IPS-20b (cell line): ENCODE measurements around the gene CTBP2.
"Not testable (repeated sequence)": the region's sequence is repeated elsewhere in the genome, so short reads cannot be mapped to it uniquely, and the experiment has no call there.

Experiments used
- H3K27ac ChIP-seq: one replicate; pipeline ENCODE4 v1.5.1; 2013; ENCODE audit warnings: low read length
- H3K27me3 ChIP-seq: 2 replicates; pipeline ENCODE4 v1.6.1; 2013; ENCODE audit warnings: mild to moderate bottlenecking, low read length, inconsistent platforms; ENCODE audit not compliant: insufficient read depth
- H3K36me3 ChIP-seq: 2 replicates; pipeline ENCODE4 v1.6.1; 2013; ENCODE audit warnings: low read depth, mild to moderate bottlenecking, inconsistent platforms, low read length, moderate library complexity; ENCODE audit not compliant: insufficient read depth
- H3K4me1 ChIP-seq: 2 replicates; pipeline ENCODE4 v1.6.1; 2013; ENCODE audit warnings: mild to moderate bottlenecking, control low read depth, inconsistent platforms, low read length, moderate library complexity; ENCODE audit not compliant: insufficient read depth
- H3K4me3 ChIP-seq: 2 replicates; pipeline ENCODE4 v1.5.1; 2013; ENCODE audit warnings: mild to moderate bottlenecking, low read length, inconsistent platforms
- H3K9ac ChIP-seq: 2 replicates; pipeline ENCODE4 v1.6.1; 2013; ENCODE audit warnings: low read depth, mild to moderate bottlenecking, inconsistent platforms, low read length, moderate library complexity
- H3K9me3 ChIP-seq: 2 replicates; pipeline ENCODE4 v1.6.1; 2013; ENCODE audit warnings: mild to moderate bottlenecking, low read depth, low read length, inconsistent platforms; ENCODE audit not compliant: insufficient read depth

The CTBP2 gene

GRCh38 chr10:125163312-125163711 is 2.9 kb upstream of the CTBP2 start:
- H3K9me3 ChIP-seq, H3K27ac ChIP-seq, H3K4me1 ChIP-seq, H3K4me3 ChIP-seq, H3K9ac ChIP-seq, H3K27me3 ChIP-seq, H3K36me3 ChIP-seq: not testable (repeated sequence)

GRCh38 chr10:125162120-125162931 is 2.0 kb upstream of the CTBP2 start:
- Histone ChIP-seq H3K9ac (peak overlapping the region; percentile 90), H3K27ac (peak overlapping the region; percentile 86), H3K9me3 (no peaks in the 10 kb centered on the region), H3K36me3 (no peaks in the 10 kb centered on the region; the same call in 1 of the 2 replicates), H3K4me1 (peaks cover 7% of the 10 kb centered on the region; the same call in 1 of the 2 replicates), H3K27me3 (no peaks in the 10 kb centered on the region), H3K4me3 (peak overlapping the region; percentile 84)

GRCh38 chr10:125161707-125162119 is 1.4 kb upstream of the CTBP2 start:
- peak overlapping the region; percentile 84 for H3K4me3 ChIP-seq
- no peaks in the 10 kb centered on the region; the same call in 1 of the 2 replicates for H3K36me3 ChIP-seq
- peaks cover 11% of the 10 kb centered on the region; the same call in 1 of the 2 replicates for H3K4me1 ChIP-seq
- no peaks in the 10 kb centered on the region for H3K9me3 ChIP-seq
- peak overlapping the region; percentile 90 for H3K9ac ChIP-seq
- peak overlapping the region; percentile 86 for H3K27ac ChIP-seq
- no peaks in the 10 kb centered on the region for H3K27me3 ChIP-seq

GRCh38 chr10:125160856-125161706 is 718 bp upstream of the CTBP2 start:
- Histone ChIP-seq H3K27me3 (no peaks in the 10 kb centered on the region), H3K4me3 (peak overlapping the region; percentile 84), H3K9ac (peak overlapping the region; percentile 90), H3K36me3 (no peaks in the 10 kb centered on the region; the same call in 1 of the 2 replicates), H3K4me1 (peaks cover 17% of the 10 kb centered on the region; the same call in 1 of the 2 replicates), H3K27ac (peak overlapping the region; percentile 86), H3K9me3 (no peaks in the 10 kb centered on the region)

GRCh38 chr10:125159486-125159931 is 854 bp downstream of the CTBP2 start:
- Histone ChIP-seq H3K9ac (peak overlapping the region; percentile 72; the same call in 1 of the 2 replicates), H3K27me3 (no peaks in the 10 kb centered on the region), H3K27ac (no peak overlapping the region), H3K36me3 (no peaks in the 10 kb centered on the region; the same call in 1 of the 2 replicates), H3K4me1 (peaks cover 30% of the 10 kb centered on the region; the same call in 1 of the 2 replicates), H3K9me3 (no peaks in the 10 kb centered on the region), H3K4me3 (peak overlapping the region; percentile 69; the same call in 1 of the 2 replicates)

GRCh38 chr10:125158601-125159485 is 1.5 kb downstream of the CTBP2 start:
- H3K27ac ChIP-seq: peak overlapping the region; percentile 67
- peak overlapping the region; percentile 96 for H3K4me3 ChIP-seq
- no peaks in the 10 kb centered on the region; the same call in 1 of the 2 replicates for H3K36me3 ChIP-seq
- peak overlapping the region; percentile 86 for H3K9ac ChIP-seq
- H3K27me3 ChIP-seq: no peaks in the 10 kb centered on the region
- peaks cover 37% of the 10 kb centered on the region; the same call in 1 of the 2 replicates for H3K4me1 ChIP-seq
- no peaks in the 10 kb centered on the region for H3K9me3 ChIP-seq

GRCh38 chr10:125158275-125158600 is 2.1 kb downstream of the CTBP2 start:
- peak overlapping the region; percentile 96 for H3K4me3 ChIP-seq
- H3K36me3 ChIP-seq: no peaks in the 10 kb centered on the region; the same call in 1 of the 2 replicates
- peaks cover 43% of the 10 kb centered on the region for H3K4me1 ChIP-seq
- peak overlapping the region; percentile 67 for H3K27ac ChIP-seq
- no peaks in the 10 kb centered on the region for H3K27me3 ChIP-seq
- H3K9ac ChIP-seq: peak overlapping the region; percentile 86
- H3K9me3 ChIP-seq: no peaks in the 10 kb centered on the region

GRCh38 chr10:125157505-125157904 is 2.9 kb downstream of the CTBP2 start:
- Histone ChIP-seq H3K36me3 (no peaks in the 10 kb centered on the region; the same call in 1 of the 2 replicates), H3K9me3 (no peaks in the 10 kb centered on the region), H3K27me3 (no peaks in the 10 kb centered on the region), H3K4me1 (peaks cover 45% of the 10 kb centered on the region), H3K9ac (peak overlapping the region; percentile 86; the same call in 1 of the 2 replicates), H3K27ac (peak overlapping the region; percentile 76), H3K4me3 (peak overlapping the region; percentile 96)

- Histone ChIP-seq H3K36me3 (no peaks in the 10 kb centered on the region; the same call in 1 of the 2 replicates), H3K27ac (peak overlapping the region; percentile 76), H3K4me1 (peaks cover 45% of the 10 kb centered on the region), H3K27me3 (no peaks in the 10 kb centered on the region), H3K4me3 (peak overlapping the region; percentile 96), H3K9me3 (no peaks in the 10 kb centered on the region), H3K9ac (peak overlapping the region; percentile 86; the same call in 1 of the 2 replicates)
These were observed 3.5 kb downstream of the CTBP2 start for GRCh38 chr10:125156739-125157480.

GRCh38 chr10:125156196-125156595 is 4.2 kb downstream of the CTBP2 start:
- Histone ChIP-seq H3K9me3 (no peaks in the 10 kb centered on the region), H3K36me3 (peaks cover 3% of the 10 kb centered on the region; the same call in 1 of the 2 replicates), H3K9ac (peak overlapping the region; percentile 86; the same call in 1 of the 2 replicates), H3K4me1 (peaks cover 47% of the 10 kb centered on the region), H3K27ac (no peak overlapping the region), H3K4me3 (peak overlapping the region; percentile 96), H3K27me3 (no peaks in the 10 kb centered on the region)
